ENCODE data around the gene SORCS2.

DNA sequence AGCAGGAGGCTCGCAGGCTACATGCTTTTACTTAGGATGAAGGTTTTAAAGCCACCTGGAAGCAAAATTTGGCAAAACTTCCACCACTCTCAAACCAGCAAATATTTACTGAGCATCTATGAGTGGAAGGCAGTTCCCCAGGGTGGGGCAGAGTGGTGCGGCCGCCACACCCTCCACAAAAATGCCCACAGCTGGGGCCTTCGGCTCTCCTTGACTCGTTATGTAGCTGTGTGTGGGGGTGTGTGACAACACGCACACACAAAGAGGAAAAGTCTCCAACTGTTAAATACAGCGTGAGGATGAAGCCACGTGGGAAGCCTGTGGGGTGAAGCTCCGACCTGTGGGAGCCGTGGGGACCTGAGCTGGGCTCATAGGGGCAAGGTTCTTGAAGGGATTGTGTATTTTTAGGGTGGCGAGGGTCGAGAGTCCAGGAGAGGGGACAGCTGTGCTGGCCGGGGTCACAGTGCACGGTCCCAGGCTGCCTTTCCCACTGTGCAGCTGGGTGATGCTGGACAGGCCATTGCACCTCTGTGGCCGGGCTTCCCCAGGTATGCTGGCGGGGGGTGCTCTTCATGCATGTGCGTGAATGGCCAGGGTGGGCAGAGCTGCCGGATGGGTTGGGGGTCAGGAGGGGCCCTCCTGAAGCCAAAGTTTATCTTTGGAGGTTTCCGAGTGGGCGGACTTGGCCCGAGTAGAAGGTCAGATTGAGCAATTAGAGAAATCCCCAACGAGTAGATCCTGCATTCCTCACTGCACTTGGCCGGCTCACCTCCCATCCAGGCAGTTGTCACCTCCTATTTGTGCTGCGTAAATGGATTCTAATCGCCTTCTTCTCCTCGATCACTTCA, 25.4 kb downstream of the SORCS2 start:
- TF ChIP-seq, protein P1, sequence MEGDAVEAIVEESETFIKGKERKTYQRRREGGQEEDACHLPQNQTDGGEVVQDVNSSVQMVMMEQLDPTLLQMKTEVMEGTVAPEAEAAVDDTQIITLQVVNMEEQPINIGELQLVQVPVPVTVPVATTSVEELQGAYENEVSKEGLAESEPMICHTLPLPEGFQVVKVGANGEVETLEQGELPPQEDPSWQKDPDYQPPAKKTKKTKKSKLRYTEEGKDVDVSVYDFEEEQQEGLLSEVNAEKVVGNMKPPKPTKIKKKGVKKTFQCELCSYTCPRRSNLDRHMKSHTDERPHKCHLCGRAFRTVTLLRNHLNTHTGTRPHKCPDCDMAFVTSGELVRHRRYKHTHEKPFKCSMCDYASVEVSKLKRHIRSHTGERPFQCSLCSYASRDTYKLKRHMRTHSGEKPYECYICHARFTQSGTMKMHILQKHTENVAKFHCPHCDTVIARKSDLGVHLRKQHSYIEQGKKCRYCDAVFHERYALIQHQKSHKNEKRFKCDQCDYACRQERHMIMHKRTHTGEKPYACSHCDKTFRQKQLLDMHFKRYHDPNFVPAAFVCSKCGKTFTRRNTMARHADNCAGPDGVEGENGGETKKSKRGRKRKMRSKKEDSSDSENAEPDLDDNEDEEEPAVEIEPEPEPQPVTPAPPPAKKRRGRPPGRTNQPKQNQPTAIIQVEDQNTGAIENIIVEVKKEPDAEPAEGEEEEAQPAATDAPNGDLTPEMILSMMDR (IDR thresholded peaks at IDR 0.05; ENCODE audit: insufficient read depth, low read depth, low read length) = no peak
- TF ChIP-seq EZH2 (IDR thresholded peaks at IDR 0.05; ENCODE audit: insufficient read depth, low read length) = no peak

Measured in astrocyte (in vitro differentiated cells and primary cell).